Ascending aorta (tissue), 2 donors: ENCODE results near the gene ALPL. TPM values are rescaled to one million over a fixed set of nuclear protein-coding genes. Genes with fewer than 3 reads are reported as not detected.

ENCODE experiments used
- DNase-seq, 2 donors: peaks; one replicate each; pipeline ENCODE4 v3.0.0-alpha.2; 2019; ENCODE audit warnings: low spot score in 2 of 2
- H3K27ac ChIP-seq, 2 donors: fragments of 200-600 bp; sonication (generic); one replicate each; pipeline ENCODE4 v1.5.1; 2016 to 2017; ENCODE audit warnings: mild to moderate bottlenecking in 1 of 2
- H3K27me3 ChIP-seq: fragments of 200-600 bp; sonication (generic); one replicate; pipeline ENCODE4 v1.5.1; 2017
- H3K36me3 ChIP-seq, 2 donors: fragments of 200-600 bp; sonication (generic); one replicate each; pipeline ENCODE4 v1.5.1; 2016
- H3K4me1 ChIP-seq, 2 donors: fragments of 200-600 bp; sonication (generic); one replicate each; pipeline ENCODE4 v1.5.1; 2016 to 2017; ENCODE audit warnings: mild to moderate bottlenecking in 1 of 2
- H3K4me3 ChIP-seq, 2 donors: fragments of 200-600 bp; sonication (generic); one replicate each; pipeline ENCODE4 v1.5.1; 2016 to 2017; ENCODE audit warnings: mild to moderate bottlenecking in 1 of 2
- H3K9me3 ChIP-seq, 2 donors: fragments of 200-600 bp; sonication (generic); one replicate each; pipeline ENCODE4 v1.5.1; 2016
- intact Hi-C: fragments of 100-400 bp; cut with DNase I; formaldehyde crosslinking; loops from one replicate; pipeline ENCODE4 v1.15.1; 2023
- total RNA-seq: library from RNA; depleted of rRNA; stranded (reverse); fragments of >200 nt; gene quantifications from one replicate; pipeline ENCODE4 v1.1.0, GENCODE V29; 2016
- TF ChIP-seq, protein P1 (sequence below), 3 experiments: fragments of 200-600 bp in 2 of 3; fragments of 450-650 bp in 1 of 3; sonication (generic) in 2 of 3; IDR thresholded peaks; one replicate each; pipeline ENCODE4 v1.5.1; 2016 to 2019; ENCODE audit warnings: antibody characterized with exemption in 3 of 3, mild to moderate bottlenecking in 1 of 3, moderate library complexity in 1 of 3

The ALPL gene
- total RNA-seq, 1 donor from 2014 or later, result 35.3 TPM

DNA sequence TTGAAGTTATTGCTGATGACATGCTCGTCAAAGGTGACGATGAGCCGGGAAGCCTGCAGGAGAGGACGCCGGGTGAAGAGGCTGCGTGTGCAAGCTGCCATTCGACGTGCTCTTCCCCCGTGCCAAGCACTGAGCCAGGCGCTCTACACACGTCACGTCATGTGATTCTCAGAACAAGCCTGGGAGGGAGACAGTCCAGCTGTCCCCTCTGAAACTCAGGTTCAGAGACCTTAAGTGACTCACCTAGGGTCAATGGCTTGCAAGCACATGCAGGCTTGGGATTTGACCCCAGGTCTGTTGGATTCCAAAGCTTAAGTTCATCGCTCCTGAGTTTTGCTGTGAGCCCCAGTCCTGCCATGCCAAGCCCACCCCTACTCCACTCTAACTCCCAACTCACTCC is 102.8 kb downstream of the ALPL start:
- H3K27me3 ChIP-seq, result no peaks in the 10 kb centered on the region
- H3K36me3 ChIP-seq, result no peaks in the 10 kb centered on the region
- H3K9me3 ChIP-seq, result no peaks in the 10 kb centered on the region
- intact Hi-C loops, result no loop called here
- no peak for DNase-seq
- H3K4me1 ChIP-seq, result no peaks in the 10 kb centered on the region
- H3K27ac ChIP-seq, result no peak overlapping the region
- TF ChIP-seq, protein P1, sequence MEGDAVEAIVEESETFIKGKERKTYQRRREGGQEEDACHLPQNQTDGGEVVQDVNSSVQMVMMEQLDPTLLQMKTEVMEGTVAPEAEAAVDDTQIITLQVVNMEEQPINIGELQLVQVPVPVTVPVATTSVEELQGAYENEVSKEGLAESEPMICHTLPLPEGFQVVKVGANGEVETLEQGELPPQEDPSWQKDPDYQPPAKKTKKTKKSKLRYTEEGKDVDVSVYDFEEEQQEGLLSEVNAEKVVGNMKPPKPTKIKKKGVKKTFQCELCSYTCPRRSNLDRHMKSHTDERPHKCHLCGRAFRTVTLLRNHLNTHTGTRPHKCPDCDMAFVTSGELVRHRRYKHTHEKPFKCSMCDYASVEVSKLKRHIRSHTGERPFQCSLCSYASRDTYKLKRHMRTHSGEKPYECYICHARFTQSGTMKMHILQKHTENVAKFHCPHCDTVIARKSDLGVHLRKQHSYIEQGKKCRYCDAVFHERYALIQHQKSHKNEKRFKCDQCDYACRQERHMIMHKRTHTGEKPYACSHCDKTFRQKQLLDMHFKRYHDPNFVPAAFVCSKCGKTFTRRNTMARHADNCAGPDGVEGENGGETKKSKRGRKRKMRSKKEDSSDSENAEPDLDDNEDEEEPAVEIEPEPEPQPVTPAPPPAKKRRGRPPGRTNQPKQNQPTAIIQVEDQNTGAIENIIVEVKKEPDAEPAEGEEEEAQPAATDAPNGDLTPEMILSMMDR (IDR thresholded peaks at IDR 0.05), result no peak
- H3K4me3 ChIP-seq, result no peak overlapping the region

DNA sequence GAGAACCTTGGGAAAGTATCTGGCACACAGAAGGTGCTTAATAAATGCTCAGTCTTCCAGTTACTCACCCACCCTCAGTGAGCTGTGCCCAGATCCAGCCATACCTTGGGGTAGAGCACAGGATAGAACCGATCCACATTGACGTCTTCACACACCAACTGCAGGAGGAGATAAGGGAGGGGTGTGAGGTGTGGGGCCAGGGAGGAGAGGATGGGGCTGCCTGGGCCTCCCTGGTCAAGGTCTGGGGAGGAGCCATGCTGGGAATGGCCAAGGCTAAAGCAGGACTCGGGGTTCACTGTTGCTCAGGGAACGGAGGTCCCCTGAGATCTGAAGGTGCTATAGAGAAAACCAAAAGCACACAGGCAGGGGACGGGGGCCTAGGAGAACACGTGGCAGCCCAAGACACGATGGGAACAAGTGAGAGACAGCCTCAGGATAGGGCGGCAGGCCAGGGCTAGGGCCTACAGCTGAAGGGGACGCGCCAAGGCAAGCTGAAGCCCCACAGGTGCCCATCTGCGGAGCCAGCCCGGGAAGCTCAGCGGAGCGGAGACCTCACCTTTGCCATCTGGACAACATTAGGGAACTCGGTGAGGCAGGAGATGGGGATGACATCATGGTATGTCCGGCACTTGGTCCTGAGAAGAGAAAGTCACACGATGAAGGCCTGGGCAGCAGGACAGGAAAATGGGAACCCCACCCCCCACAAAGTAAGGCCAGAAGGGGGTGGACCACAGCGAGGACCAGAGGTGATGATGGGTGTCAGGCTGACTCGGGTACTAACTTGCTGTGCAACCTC is 104.0 kb downstream of the ALPL start:
- Histone ChIP-seq H3K4me3 (no peak overlapping the region), H3K27me3 (no peaks in the 10 kb centered on the region), H3K4me1 (no peaks in the 10 kb centered on the region), H3K27ac (no peak overlapping the region), H3K36me3 (no peaks in the 10 kb centered on the region), H3K9me3 (no peaks in the 10 kb centered on the region)
- DNase-seq, result no peak
- TF ChIP-seq, protein P1 (IDR thresholded peaks at IDR 0.05), result no peak
- intact Hi-C loops, result no loop called here

DNA sequence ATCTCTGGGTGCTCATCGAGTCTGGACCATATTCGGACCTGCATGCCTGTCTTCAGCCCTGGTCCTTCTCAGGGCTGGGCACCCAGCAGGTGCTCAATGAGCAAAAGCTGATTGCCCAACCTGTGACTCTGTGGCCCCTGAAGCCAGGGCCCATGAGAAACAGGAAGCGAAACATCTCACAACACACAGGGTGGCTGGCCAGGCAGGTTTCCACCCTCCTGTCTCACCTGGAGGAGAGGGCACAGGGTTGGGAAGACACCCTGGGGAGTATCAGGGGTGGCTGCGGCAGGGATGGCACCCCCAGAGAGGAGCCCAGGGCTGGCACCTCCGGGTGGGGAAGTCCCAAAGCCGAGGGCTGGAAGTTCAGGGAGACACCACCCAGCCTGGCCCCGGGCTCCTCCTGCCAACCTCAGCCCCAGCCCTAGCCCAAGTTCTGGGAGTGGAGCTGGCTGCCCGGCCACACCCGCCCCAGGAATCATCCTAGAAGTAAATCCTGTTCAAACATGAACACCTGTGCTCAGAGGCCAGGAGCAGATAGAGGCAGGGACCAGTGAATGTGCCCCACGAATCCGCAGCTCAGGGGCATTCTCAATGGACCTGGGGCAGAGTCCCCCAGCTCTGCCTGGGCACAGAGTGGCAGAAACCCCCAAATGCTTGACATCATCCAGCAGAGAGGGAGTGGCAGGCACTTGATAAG is 105.3 kb downstream of the ALPL start:
- no peaks in the 10 kb centered on the region for H3K36me3 ChIP-seq
- TF ChIP-seq, protein P1 (IDR thresholded peaks at IDR 0.05), result no peak
- no peak overlapping the region for H3K4me3 ChIP-seq
- no peak for DNase-seq
- no peaks in the 10 kb centered on the region for H3K9me3 ChIP-seq
- H3K27ac ChIP-seq, result no peak overlapping the region
- intact Hi-C loops, result no loop called here
- H3K27me3 ChIP-seq, result no peaks in the 10 kb centered on the region
- H3K4me1 ChIP-seq, result no peaks in the 10 kb centered on the region

DNA sequence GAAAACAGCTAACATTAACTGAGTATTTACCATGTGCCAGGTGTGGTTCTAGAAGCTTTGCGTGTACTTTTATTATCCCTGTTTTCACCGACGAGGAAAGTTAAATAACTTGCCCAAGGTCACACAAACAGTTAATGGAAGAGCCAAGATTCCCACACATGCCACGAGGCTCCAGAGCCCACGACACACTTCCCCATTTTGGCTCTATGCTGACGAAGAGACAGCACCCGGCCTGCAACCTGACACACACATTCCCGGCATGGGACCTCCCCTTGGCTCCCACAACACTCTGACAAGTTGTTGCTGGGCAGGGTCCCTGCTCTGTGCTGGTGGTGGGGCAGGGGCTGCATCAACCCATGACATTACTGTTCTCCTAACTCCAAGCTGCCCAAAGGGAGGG is 107.1 kb downstream of the ALPL start:
- Histone ChIP-seq H3K27ac (no peak overlapping the region), H3K27me3 (no peaks in the 10 kb centered on the region)

GRCh38 chr1:21617126-21617738 is 108.0 kb downstream of the ALPL start:
- TF ChIP-seq, protein P1 (IDR thresholded peaks at IDR 0.05), result no peak
- no peaks in the 10 kb centered on the region for H3K36me3 ChIP-seq
- H3K4me3 ChIP-seq, result no peak overlapping the region
- intact Hi-C loops, result no loop called here
- H3K4me1 ChIP-seq, result no peaks in the 10 kb centered on the region
- no peak for DNase-seq
- H3K9me3 ChIP-seq, result no peaks in the 10 kb centered on the region
- H3K27me3 ChIP-seq, result no peaks in the 10 kb centered on the region
- H3K27ac ChIP-seq, result no peak overlapping the region

More for the DNA sequence above, 107.1 kb downstream of the ALPL start:
- Histone ChIP-seq H3K36me3 (no peaks in the 10 kb centered on the region), H3K9me3 (no peaks in the 10 kb centered on the region), H3K4me1 (no peaks in the 10 kb centered on the region), H3K4me3 (no peak overlapping the region)
- intact Hi-C loops, result no loop called here
- no peak for DNase-seq
- TF ChIP-seq, protein P1 (IDR thresholded peaks at IDR 0.05), result no peak
